GM12873 (cell line): Measurements from ENCODE around the gene CYSTM1.

Experiments used
- CTCF ChIP-seq: IDR thresholded peaks from 2 replicates; pipeline ENCODE4 v1.5.1; 2012; ENCODE audit warnings: low read depth, mild to moderate bottlenecking, moderate library complexity, low read length, control low read depth; ENCODE audit not compliant: insufficient read depth; ENCODE audit errors: missing control alignments

Gene CYSTM1

GRCh38 chr5:140232731-140233130, 57.7 kb downstream of the CYSTM1 start:
- TF ChIP-seq CTCF, result no peak

- no peak for TF ChIP-seq CTCF
These were observed 59.5 kb downstream of the CYSTM1 start for GRCh38 chr5:140234377-140234989.

- no peak for TF ChIP-seq CTCF
These were observed 61.0 kb downstream of the CYSTM1 start for GRCh38 chr5:140235791-140236551.

GRCh38 chr5:140236891-140237598, 62.1 kb downstream of the CYSTM1 start:
- no peak for TF ChIP-seq CTCF

- no peak for TF ChIP-seq CTCF
These were observed 63.8 kb downstream of the CYSTM1 start for GRCh38 chr5:140238756-140239155.

GRCh38 chr5:140239461-140239860, 64.5 kb downstream of the CYSTM1 start:
- TF ChIP-seq CTCF, result no peak
